Right renal cortex interstitium (tissue), 3 donors: ENCODE data around the gene NDST4. TPM values are rescaled to one million over a fixed set of nuclear protein-coding genes. Genes with fewer than 3 reads are reported as not detected.

Source experiments
- DNase-seq, 3 donors: peaks; one replicate each; pipeline ENCODE4 v3.0.0-alpha.2; 2013; ENCODE audit warnings: low read depth in 3 of 3, low spot score in 2 of 3
- polyA plus RNA-seq, 3 donors: library from polyadenylated mRNA; unstranded; fragments of 120-200 nt; gene quantifications; one replicate each; pipeline ENCODE4 v1.2.1, GENCODE V29; 2013; ENCODE audit not compliant: insufficient read length in 3 of 3

Gene NDST4
- polyA plus RNA-seq: 1 to 10 TPM in 1 of 3 donors, under 1 TPM in 2; 0.37 to 1.2 (median 0.94) TPM

- DNase-seq: peak in 1 of 3 donors; percentile 62
Measured at GRCh38 chr4:115113506-115114106, at the start of gene NDST4. Gene NDST4, minus strand, starts transcription at chr4:115113620. Its CDS starts 36,584 bp downstream, at chr4:115077036.

GRCh38 chr4:115159141-115159540, 45.7 kb upstream of the NDST4 start:
- no peak for DNase-seq

GRCh38 chr4:115158296-115158695, 44.9 kb upstream of the NDST4 start:
- DNase-seq: no peak

- DNase-seq: no peak
Measured at GRCh38 chr4:115154826-115155225, 41.4 kb upstream of the NDST4 start.

- DNase-seq: no peak
Measured at GRCh38 chr4:115152965-115153364, 39.5 kb upstream of the NDST4 start.

DNA sequence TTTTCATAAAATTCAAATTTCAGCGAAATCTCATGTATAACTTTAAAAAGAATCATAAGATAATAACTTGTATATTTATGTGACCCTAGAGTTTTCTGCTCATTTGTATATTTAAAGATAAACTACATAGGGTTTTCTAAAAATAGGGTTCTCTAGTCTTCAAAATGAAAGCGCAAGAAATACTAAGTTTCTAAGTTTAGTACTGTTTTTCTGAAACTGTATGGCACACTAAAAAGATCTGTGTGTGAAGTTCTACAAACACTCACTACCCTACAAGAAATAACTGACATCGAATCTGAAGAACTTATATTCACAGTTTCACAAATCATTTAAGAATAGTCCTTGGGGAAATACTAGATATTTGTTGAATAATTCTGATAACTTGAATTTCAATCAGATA, 38.7 kb upstream of the NDST4 start:
- no peak for DNase-seq

- DNase-seq: no peak
Measured at GRCh38 chr4:115149106-115149505, 35.7 kb upstream of the NDST4 start.

DNA sequence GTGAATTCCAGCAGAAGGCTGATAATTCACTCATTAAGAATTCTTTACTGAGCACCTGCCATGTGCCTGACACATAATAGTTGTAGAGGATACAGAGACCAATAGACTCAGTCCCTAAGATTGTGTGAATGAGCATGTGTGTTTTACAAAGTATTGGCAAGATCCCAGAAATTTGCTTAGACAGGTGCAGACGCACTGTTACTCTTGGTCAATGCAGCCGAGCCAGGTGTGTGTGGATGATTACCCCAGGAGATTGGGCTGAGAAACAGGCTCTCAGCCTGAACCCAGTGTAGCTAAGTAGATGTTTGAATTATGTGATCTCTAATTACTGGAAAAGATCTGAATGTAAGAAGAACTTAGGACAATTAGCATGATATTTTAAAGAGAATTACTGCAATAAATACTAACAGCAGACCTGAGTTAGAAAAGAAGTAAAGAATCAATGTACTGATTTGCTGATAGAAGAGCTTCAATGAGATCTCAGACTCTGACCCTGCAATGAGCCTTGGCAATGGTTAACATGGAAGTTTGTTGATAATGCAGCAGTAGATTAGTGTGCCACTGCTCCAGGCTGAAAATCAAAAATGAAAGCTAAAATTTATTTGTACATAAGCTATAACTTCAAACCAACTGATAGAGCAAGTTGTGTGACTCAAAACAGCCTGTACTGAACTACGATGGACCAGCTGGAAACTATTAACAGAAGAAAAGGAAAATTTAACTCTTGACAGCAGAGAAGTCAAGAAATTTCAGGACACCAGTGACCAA, 32.2 kb upstream of the NDST4 start:
- DNase-seq: no peak

DNA sequence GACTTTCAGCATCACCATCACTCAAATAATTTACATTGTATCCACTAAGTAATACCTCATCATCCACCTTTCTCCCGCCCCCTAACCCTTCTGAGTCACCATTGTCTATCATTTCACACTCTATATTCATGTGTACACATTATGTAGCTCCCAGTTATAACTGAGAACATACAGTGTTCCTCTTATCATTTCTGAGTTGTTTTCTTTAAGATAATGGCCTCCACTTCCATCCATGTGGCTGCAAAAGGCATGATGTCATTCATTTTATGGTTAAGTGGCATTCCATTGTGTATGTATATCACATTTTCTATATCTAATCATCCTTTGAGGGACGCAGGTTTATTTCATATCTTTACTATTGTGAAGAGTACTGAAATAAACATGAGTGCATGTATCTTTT, 14.6 kb upstream of the NDST4 start:
- DNase-seq: no peak

DNA sequence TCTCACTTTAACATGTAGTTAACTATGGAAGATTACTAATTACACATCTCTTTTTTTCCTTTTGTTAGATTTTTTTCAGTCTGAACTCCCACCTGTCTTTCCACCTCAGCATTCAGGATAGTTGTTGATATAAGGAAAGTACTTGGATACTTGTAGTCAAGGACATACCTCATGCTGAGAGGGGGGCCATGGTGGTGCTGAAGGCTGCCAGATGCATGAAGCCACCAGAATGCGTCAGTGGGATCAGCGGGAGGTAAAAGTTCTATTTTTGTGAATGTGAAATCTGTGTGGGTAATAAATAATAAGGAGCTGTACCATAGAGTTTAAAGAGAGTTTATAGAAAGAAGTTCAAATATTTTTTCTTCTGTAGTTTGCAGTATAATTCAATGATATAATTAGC, 13.1 kb upstream of the NDST4 start:
- no peak for DNase-seq

DNA sequence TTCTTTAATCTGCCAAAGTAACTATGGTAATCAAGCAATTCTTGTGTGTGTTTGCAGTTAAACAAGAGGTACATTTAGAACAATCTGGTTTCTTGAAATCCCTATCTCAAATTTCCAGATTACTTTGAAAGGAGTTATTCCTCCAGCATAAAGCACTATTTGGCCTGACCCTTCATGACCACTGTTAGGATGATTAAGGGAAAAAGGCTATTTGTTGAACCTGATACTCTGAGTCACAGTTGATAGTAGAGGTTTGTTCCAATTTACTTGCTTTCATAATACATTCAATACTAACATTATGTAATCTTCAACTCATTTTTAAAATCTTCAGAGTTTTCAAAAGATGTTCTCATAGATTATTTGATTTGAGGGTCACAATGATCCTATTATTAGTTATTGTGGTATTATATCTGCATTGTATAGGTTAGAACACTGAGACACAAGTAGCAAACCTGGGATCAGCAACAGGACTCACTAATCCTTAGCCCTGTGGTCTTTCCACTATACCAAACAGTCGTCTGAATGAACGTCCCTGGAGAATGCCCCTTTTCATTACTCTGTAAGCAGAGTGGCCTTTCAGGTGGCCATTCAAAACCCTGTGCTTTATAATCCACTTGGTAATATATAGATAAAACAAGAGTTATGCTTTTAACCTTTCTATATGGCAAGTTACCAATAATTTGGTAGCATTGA, 8.1 kb upstream of the NDST4 start:
- DNase-seq: no peak

GRCh38 chr4:115119804-115120352, 6.5 kb upstream of the NDST4 start:
- DNase-seq: no peak

DNA sequence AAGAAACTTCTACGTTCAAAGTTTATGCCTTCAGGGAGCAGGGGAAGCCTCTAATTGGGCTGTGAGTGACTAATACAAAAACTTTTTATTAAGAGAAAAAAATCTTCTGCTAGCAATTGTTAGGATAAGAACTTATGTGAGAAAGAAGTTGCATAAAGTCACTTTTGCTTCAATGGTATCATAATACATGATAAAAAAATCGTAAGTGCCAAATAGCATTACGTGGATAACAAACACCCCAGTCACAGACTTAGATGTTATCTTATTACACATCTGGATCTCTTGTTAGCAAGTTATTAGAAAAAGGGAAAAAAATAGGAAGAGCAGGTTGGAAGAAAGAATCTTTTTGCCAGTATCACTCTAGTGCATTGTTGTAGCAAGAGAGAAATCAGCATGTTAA, 4.2 kb upstream of the NDST4 start:
- no peak for DNase-seq

GRCh38 chr4:115110191-115111181, 2.9 kb downstream of the NDST4 start:
- DNase-seq: no peak

DNA sequence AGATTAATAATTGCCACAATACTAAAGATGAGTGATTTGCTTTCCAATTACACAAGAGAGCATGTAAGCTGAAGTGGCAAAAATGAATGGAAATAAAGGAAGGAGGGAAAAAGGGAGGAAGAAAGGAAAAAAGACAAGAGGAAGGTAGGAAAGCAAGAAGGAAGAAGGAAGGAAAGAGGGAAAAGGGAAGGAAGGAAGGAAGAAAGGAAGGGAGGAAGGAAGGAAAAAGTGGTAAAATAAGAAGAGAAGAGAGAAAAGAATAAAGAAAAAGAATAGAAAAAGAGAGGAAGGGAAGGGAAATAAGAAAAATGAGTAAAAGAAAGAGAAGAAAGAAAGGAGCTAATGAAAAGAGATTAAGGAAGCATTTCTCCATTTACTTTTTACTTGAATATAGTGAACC, 4.6 kb downstream of the NDST4 start:
- DNase-seq: no peak

- DNase-seq: no peak
Measured at GRCh38 chr4:115107411-115107810, 6.0 kb downstream of the NDST4 start.

- DNase-seq: no peak
Measured at GRCh38 chr4:115101675-115102074, 11.7 kb downstream of the NDST4 start.

DNA sequence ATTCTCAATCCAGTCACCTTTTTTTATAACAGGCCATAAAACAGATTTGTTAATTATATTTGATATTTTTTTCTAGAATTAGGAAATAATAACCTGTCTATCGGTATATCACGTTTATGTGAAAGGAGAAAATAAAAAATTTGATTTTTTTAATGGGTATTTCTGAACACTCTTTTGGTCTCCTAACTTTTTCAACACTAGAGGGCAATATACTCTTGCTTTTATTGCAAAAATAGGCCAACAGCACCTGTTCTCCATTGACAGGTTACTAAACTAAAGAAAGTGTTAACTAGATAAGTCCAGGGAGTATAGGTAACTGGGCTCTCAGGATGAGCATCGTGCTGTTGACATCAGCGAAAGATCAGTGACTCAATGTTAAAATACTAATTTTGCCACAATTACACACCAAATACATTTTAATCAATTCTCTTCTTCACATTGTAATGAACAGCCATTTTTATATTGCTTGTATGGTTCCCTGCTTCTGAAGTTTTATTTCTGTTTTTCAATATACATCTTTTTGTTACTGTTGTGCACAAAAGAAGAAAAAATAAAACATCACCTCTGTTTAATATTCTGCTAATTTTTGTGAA, 22.8 kb downstream of the NDST4 start:
- no peak for DNase-seq

- no peak for DNase-seq
Measured at GRCh38 chr4:115082633-115083032, 30.8 kb downstream of the NDST4 start.

DNA sequence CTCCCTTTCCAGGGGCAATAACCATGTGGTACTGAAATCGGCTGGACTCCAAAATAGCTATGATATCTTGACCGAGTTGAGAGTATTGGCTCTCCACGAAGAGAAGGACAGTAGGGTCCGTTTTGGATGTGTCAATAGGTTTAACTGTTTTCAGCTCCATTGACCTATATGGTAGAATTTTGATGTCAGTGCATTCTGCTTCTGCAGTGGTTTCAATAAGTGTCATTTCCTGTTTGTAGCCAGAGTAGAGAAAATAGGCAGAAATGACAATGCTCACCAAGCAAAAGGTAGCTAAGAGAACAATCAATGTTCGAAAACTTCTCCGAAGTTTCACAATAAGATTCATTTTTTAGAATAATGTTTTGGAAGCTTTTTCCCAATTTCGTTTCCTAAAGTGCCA, 36.7 kb downstream of the NDST4 start:
- no peak for DNase-seq
